Measurements from ENCODE around the gene DCAKD. TPM values are rescaled to one million over a fixed set of nuclear protein-coding genes. Genes with fewer than 3 reads are reported as not detected.

Gene DCAKD
- total RNA-seq, 4 donors from 2014 or later: 50.3 to 68.8 (median 57.9) TPM

GRCh38 chr17:45001310-45001709, 50.1 kb downstream of the DCAKD start:
- WGBS: 89% methylated on average over 3 of the region's 3 CpGs
- H3K36me3 ChIP-seq: no peaks in the 10 kb centered on the region
- no peak overlapping the region for H3K27ac ChIP-seq (replicated peaks in 1 of 4)
- peaks cover 0 to 7% (median 0%) of the 10 kb centered on the region in 4 donors for H3K9me3 ChIP-seq
- TF ChIP-seq POLR2AphosphoS5 (IDR thresholded peaks at IDR 0.05): no peak
- H3K4me3 ChIP-seq: no peak overlapping the region
- no peaks in the 10 kb centered on the region for H3K4me1 ChIP-seq
- H3K27me3 ChIP-seq: no peaks in the 10 kb centered on the region
- intact Hi-C loops (cut with DNase I): no loop called here
- DNase-seq (ENCODE audit: extremely low spot score): no peak

- H3K36me3 ChIP-seq: no peaks in the 10 kb centered on the region
- H3K27ac ChIP-seq (replicated peaks in 1 of 4): no peak overlapping the region
- H3K27me3 ChIP-seq: no peaks in the 10 kb centered on the region
- DNase-seq (ENCODE audit: extremely low spot score): no peak
- WGBS: 92% methylated on average over 3 of the region's 3 CpGs
- H3K4me3 ChIP-seq: no peak overlapping the region
- TF ChIP-seq POLR2AphosphoS5 (IDR thresholded peaks at IDR 0.05) (no peak), POLR2A (IDR thresholded peaks at IDR 0.05; ENCODE audit: low read depth) (no peak), EP300 (IDR thresholded peaks at IDR 0.05) (no peak), CTCF (IDR thresholded peaks at IDR 0.05) (no peak)
- intact Hi-C loops (cut with DNase I): no loop called here
- H3K9me3 ChIP-seq: peaks cover 0 to 7% (median 0%) of the 10 kb centered on the region in 4 donors
- H3K4me1 ChIP-seq: peaks cover 0 to 6% (median 3%) of the 10 kb centered on the region in 4 donors
Measured at GRCh38 chr17:44999433-44999832, 52.0 kb downstream of the DCAKD start.

GRCh38 chr17:44998646-44999045, 52.8 kb downstream of the DCAKD start:
- H3K4me3 ChIP-seq: no peak overlapping the region
- peaks cover 0 to 2% (median 0%) of the 10 kb centered on the region in 4 donors for H3K27me3 ChIP-seq
- intact Hi-C loops (cut with DNase I): no loop called here
- TF ChIP-seq POLR2AphosphoS5 (IDR thresholded peaks at IDR 0.05) (no peak), EP300 (IDR thresholded peaks at IDR 0.05) (no peak)
- peaks cover 0 to 6% (median 3%) of the 10 kb centered on the region in 4 donors for H3K4me1 ChIP-seq
- peaks cover 0 to 7% (median 0%) of the 10 kb centered on the region in 4 donors for H3K9me3 ChIP-seq
- DNase-seq (ENCODE audit: extremely low spot score): no peak
- no peak overlapping the region for H3K27ac ChIP-seq (replicated peaks in 1 of 4)
- H3K36me3 ChIP-seq: no peaks in the 10 kb centered on the region

DNA sequence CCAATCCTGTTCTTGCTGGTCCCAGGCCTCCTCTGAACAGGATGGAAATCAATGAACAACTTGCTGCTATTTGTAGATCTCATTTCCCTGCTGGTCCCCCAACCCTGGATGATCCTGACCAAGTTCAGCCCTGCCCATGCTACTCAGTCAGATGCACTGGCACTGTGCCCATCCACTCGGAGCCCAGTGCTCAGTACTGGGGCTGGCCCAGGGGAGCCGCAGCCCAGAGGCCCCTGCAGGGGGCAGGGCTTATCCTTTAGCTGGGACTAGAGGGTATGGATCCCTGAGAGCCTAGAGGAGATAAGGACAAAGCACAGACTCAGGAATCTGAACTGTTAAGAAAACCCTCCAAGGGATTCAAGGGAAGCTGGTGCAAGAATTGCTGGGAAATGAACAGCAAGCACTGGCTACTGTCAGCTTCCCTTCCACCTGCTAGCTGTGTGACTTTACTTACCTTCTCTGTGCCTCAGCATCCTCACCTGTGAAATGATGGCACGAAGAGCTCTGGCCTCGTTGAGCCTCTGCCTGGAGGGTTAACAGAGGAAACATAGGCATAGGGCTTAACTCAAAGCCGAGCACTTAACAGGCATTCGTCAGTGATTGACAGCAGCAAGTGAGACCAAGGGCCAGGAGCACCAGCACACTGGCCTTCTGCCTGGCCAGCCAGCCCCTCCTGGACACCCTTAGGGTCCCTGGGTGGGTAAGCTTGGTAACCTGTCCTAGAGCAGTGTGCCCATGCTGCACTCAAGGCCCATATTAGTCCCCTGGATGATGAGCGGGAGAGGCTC, 53.5 kb downstream of the DCAKD start:
- intact Hi-C loops (cut with DNase I): no loop called here
- H3K4me3 ChIP-seq: no peak overlapping the region
- DNase-seq (ENCODE audit: extremely low spot score): no peak
- H3K36me3 ChIP-seq: no peaks in the 10 kb centered on the region
- 55% methylated on average over 7 of the region's 7 CpGs for WGBS
- H3K9me3 ChIP-seq: peaks cover 0 to 7% (median 0%) of the 10 kb centered on the region in 4 donors
- H3K27me3 ChIP-seq: peaks cover 0 to 3% (median 0%) of the 10 kb centered on the region in 4 donors
- no peak overlapping the region for H3K27ac ChIP-seq (replicated peaks in 1 of 4)
- peaks cover 0 to 6% (median 3%) of the 10 kb centered on the region in 4 donors for H3K4me1 ChIP-seq
- TF ChIP-seq CTCF (IDR thresholded peaks at IDR 0.05): no peak
- no peak for TF ChIP-seq POLR2AphosphoS5 (IDR thresholded peaks at IDR 0.05)
- TF ChIP-seq POLR2A (IDR thresholded peaks at IDR 0.05; ENCODE audit: low read depth): no peak
- no peak for TF ChIP-seq EP300 (IDR thresholded peaks at IDR 0.05)

- peaks cover 0 to 3% (median 0%) of the 10 kb centered on the region in 4 donors for H3K27me3 ChIP-seq
- no peaks in the 10 kb centered on the region for H3K36me3 ChIP-seq
- peaks cover 0 to 7% (median 0%) of the 10 kb centered on the region in 4 donors for H3K9me3 ChIP-seq
- H3K4me1 ChIP-seq: peaks cover 0 to 6% (median 3%) of the 10 kb centered on the region in 4 donors
- intact Hi-C loops (cut with DNase I): no loop called here
- TF ChIP-seq EP300 (IDR thresholded peaks at IDR 0.05) (no peak), CTCF (IDR thresholded peaks at IDR 0.05) (no peak), POLR2A (IDR thresholded peaks at IDR 0.05; ENCODE audit: low read depth) (no peak), POLR2AphosphoS5 (IDR thresholded peaks at IDR 0.05) (no peak)
- DNase-seq (ENCODE audit: extremely low spot score): no peak
- H3K27ac ChIP-seq (replicated peaks in 1 of 4): no peak overlapping the region
- 89% methylated on average over 10 of the region's 10 CpGs for WGBS
- H3K4me3 ChIP-seq: no peak overlapping the region
Measured at GRCh38 chr17:44996304-44996703, 55.1 kb downstream of the DCAKD start.
